Lung (tissue), 12 donors: Measurements from ENCODE around the gene AMMECR1L. TPM values are rescaled to one million over a fixed set of nuclear protein-coding genes. Genes with fewer than 3 reads are reported as not detected.
"Not testable (repeated sequence)": the region's sequence is repeated elsewhere in the genome, so short reads cannot be mapped to it uniquely, and the experiment has no call there.

Source experiments
- ATAC-seq: fragments of 200-7000 bp; cut with Tn5 transposase; one replicate; pipeline ENCODE4 v1.9.1; 2020; ENCODE audit warnings: moderate number of reproducible peaks; ENCODE audit not compliant: insufficient read depth, low FRiP score
- DNase-seq, 3 donors: peaks; one replicate each; pipeline ENCODE4 v3.0.0-alpha.2; 2013 to 2017
- H3K27ac ChIP-seq, 2 donors: one replicate each; pipeline ENCODE4 v1.5.1; 2013; ENCODE audit warnings: mild to moderate bottlenecking in 2 of 2, moderate library complexity in 2 of 2, control low read depth in 1 of 2, inconsistent platforms in 1 of 2, low read depth in 1 of 2, low read length in 1 of 2
- H3K27me3 ChIP-seq, 3 donors: one replicate each; pipeline ENCODE4 v1.5.1; 2013; ENCODE audit warnings: low read length in 2 of 3; ENCODE audit not compliant: control insufficient read depth in 3 of 3, insufficient read depth in 3 of 3
- H3K36me3 ChIP-seq, 4 donors: one replicate each; pipeline ENCODE4 v1.5.1; 2013; ENCODE audit warnings: low read length in 4 of 4, mild to moderate bottlenecking in 1 of 4, moderate library complexity in 1 of 4; ENCODE audit not compliant: control insufficient read depth in 4 of 4, insufficient read depth in 4 of 4
- H3K4me1 ChIP-seq, 5 donors: one replicate each; pipeline ENCODE4 v1.5.1; 2013; ENCODE audit warnings: low read length in 5 of 5, mild to moderate bottlenecking in 2 of 5, moderate library complexity in 1 of 5; ENCODE audit not compliant: control insufficient read depth in 5 of 5, insufficient read depth in 5 of 5
- H3K4me3 ChIP-seq: one replicate; pipeline ENCODE4 v1.5.1; 2013; ENCODE audit warnings: mild to moderate bottlenecking, control low read depth, moderate library complexity
- H3K9ac ChIP-seq, 2 donors: one replicate each; pipeline ENCODE4 v1.5.1; 2013; ENCODE audit warnings: low read length in 2 of 2, control low read depth in 1 of 2; ENCODE audit not compliant: insufficient read depth in 1 of 2
- H3K9me3 ChIP-seq, 4 donors: one replicate each; pipeline ENCODE4 v1.5.1; 2013; ENCODE audit warnings: low read length in 3 of 4, mild to moderate bottlenecking in 1 of 4, moderate library complexity in 1 of 4; ENCODE audit not compliant: control insufficient read depth in 4 of 4, insufficient read depth in 3 of 4
- WGBS, 2 donors: extraction: QIAGEN DNeasy Blood & Tissue Kit; methylation state at CpG; one replicate each; pipeline ENCODE4 v1.1.7; 2013; 5-methylcytosine and 5-hydroxymethylcytosine counted together
- polyA plus RNA-seq, 2 donors: library from polyadenylated mRNA; stranded (reverse); fragments of 200-250 nt; gene quantifications; one replicate each; pipeline ENCODE4 v1.2.1, GENCODE V29; 2013
- total RNA-seq, 2 donors: library from RNA; depleted of rRNA in 1 of 2; stranded (reverse); fragments of >200 nt in 1 of 2; gene quantifications; one replicate each; pipeline ENCODE4 v1.2.1, GENCODE V29; 2014 to 2021
- TF ChIP-seq, protein P1 (sequence below): IDR thresholded peaks from 2 replicates; pipeline ENCODE4 v1.5.1; 2012; ENCODE audit warnings: mild to moderate bottlenecking; ENCODE audit errors: control extremely low read depth, extremely low read depth
- donor health status: control.
- donor health status: control.
- donor health status: Bipolar disorder and iron deficiency.
- donor health status: healthy.
- donor health status: DM: yes; HTN: yes; CAD: no.

AMMECR1L gene
- total and polyA plus RNA-seq, 4 donors = 7.0 to 15.2 (median 11.7) TPM

- H3K4me1 ChIP-seq = no peaks in the 10 kb centered on the region
- H3K9me3 ChIP-seq = no peaks in the 10 kb centered on the region
- no peaks in the 10 kb centered on the region for H3K27me3 ChIP-seq
- no peak overlapping the region for H3K27ac ChIP-seq
- ATAC-seq = peak; percentile 60
- WGBS, 2 donors = 37 to 42% methylated on average over 5 of the region's 5 CpGs
- no peak overlapping the region for H3K4me3 ChIP-seq
- H3K9ac ChIP-seq = no peak overlapping the region
- TF ChIP-seq, protein P1, sequence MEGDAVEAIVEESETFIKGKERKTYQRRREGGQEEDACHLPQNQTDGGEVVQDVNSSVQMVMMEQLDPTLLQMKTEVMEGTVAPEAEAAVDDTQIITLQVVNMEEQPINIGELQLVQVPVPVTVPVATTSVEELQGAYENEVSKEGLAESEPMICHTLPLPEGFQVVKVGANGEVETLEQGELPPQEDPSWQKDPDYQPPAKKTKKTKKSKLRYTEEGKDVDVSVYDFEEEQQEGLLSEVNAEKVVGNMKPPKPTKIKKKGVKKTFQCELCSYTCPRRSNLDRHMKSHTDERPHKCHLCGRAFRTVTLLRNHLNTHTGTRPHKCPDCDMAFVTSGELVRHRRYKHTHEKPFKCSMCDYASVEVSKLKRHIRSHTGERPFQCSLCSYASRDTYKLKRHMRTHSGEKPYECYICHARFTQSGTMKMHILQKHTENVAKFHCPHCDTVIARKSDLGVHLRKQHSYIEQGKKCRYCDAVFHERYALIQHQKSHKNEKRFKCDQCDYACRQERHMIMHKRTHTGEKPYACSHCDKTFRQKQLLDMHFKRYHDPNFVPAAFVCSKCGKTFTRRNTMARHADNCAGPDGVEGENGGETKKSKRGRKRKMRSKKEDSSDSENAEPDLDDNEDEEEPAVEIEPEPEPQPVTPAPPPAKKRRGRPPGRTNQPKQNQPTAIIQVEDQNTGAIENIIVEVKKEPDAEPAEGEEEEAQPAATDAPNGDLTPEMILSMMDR = no peak
- H3K36me3 ChIP-seq = no peaks in the 10 kb centered on the region
- peak in 1 of 3 donors; percentile 21 for DNase-seq
These were observed 55.9 kb downstream of the AMMECR1L start for GRCh38 chr2:127829845-127830246.

DNA sequence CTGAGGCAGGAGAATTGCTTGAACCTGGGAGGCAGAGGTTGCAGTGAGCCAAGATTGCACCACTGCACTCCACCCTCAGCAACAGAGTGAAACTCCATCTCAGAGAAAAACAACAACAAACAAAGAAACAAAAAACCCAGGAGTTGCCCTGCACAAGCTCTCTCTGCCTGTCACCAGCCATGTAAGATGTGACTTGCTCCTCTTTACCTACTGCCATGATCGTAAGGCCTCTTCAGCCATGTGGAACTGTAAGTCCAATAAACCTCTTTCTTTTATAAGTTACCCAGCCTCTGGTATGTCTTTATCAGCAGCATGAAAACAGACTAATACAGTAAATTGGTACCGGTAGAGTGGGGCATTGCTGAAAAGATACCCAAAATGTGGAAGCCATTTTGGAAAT, 59.0 kb downstream of the AMMECR1L start:
- not testable (repeated sequence) for H3K4me3 ChIP-seq, DNase-seq, H3K9me3 ChIP-seq, ATAC-seq, H3K4me1 ChIP-seq, H3K9ac ChIP-seq, H3K27me3 ChIP-seq, H3K27ac ChIP-seq, H3K36me3 ChIP-seq
- WGBS, 2 donors = 96 to 97% methylated on average over 2 of the region's 2 CpGs

DNA sequence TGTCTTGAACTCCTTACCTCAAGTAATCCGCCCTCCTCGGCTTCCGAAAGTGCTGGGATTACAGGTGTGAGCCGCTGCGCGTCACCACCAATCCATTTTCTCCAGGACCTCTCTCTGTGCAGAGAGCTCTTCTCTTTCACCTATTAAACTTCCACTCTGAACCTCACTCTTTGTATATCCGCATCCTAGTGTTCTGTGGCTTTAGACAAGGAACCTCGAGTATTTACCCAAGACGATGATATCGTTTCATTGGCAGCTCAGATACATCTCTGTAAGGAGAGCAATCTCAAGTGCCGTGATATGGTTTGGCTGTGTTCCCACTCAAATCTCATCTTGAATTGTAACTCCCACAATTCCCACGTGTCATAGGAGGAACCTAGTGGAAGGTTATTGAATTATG, 59.7 kb downstream of the AMMECR1L start:
- ATAC-seq (peak; percentile 36), DNase-seq (no peak)
- peaks cover 0 to 6% (median 2%) of the 10 kb centered on the region in 4 donors for H3K9me3 ChIP-seq
- no peak overlapping the region for H3K27ac ChIP-seq
- TF ChIP-seq, protein P1 = no peak
- H3K9ac ChIP-seq = no peak overlapping the region
- H3K36me3 ChIP-seq = no peaks in the 10 kb centered on the region
- no peaks in the 10 kb centered on the region for H3K4me1 ChIP-seq
- 67 to 82% methylated on average over 12 of the region's 12 CpGs for WGBS, 2 donors
- H3K4me3 ChIP-seq = no peak overlapping the region
- H3K27me3 ChIP-seq = no peaks in the 10 kb centered on the region

DNA sequence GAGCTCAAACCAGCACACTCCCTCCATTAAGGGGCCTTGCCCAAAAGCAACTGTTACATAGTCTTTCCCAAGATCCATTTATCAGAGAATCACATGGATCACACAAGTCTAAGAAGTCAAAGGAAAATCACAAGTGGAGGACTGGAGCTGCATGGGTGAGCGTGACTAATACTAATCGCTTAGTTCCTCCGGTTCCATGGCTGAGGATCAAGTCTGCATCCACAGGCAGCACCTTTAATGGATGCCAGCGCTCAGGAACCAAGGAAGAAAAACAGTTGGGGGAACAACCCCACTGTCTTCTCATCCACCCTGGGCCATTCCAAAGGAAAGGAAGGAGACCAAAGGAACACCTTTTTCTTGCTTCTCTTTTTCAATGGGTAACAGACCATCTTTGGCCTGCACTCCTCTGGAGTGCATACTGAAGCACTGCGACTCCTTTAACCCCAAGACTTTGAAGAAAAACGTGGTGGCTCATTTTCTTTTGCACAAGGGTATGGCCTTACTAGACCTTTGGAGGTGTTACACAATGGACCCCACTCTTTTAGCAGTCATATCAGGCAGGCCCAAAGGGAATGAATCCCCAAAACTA, 65.6 kb downstream of the AMMECR1L start:
- ATAC-seq (no peak), DNase-seq (no peak)
- H3K36me3 ChIP-seq = no peaks in the 10 kb centered on the region
- peaks cover 0 to 21% (median 8%) of the 10 kb centered on the region in 4 donors for H3K9me3 ChIP-seq
- no peak overlapping the region for H3K9ac ChIP-seq
- H3K27me3 ChIP-seq = no peaks in the 10 kb centered on the region
- no peak overlapping the region for H3K4me3 ChIP-seq
- no peak overlapping the region for H3K27ac ChIP-seq
- WGBS, 2 donors = 78 to 81% methylated on average over 6 of the region's 6 CpGs
- TF ChIP-seq, protein P1 = no peak
- no peaks in the 10 kb centered on the region for H3K4me1 ChIP-seq
